Mucosa of rectum (tissue), 2 donors: ENCODE data around the gene JPH4.

Experiments used
- H3K27ac ChIP-seq, 2 donors: one replicate each; pipeline ENCODE4 v1.7.0; 2013; ENCODE audit warnings: inconsistent platforms in 2 of 2, low read depth in 2 of 2, low read length in 2 of 2
- H3K27me3 ChIP-seq, 2 donors: one replicate each; pipeline ENCODE4 v1.7.0; 2013; ENCODE audit warnings: low read length in 2 of 2; ENCODE audit not compliant: control insufficient read depth in 2 of 2, insufficient read depth in 2 of 2
- H3K36me3 ChIP-seq, 2 donors: one replicate each; pipeline ENCODE4 v1.7.0; 2013; ENCODE audit warnings: low read length in 2 of 2; ENCODE audit not compliant: control insufficient read depth in 2 of 2, insufficient read depth in 2 of 2
- H3K4me1 ChIP-seq, 2 donors: one replicate each; pipeline ENCODE4 v1.7.0; 2013; ENCODE audit warnings: low read length in 2 of 2, mild to moderate bottlenecking in 1 of 2; ENCODE audit not compliant: control insufficient read depth in 2 of 2, insufficient read depth in 2 of 2
- H3K4me3 ChIP-seq, 2 donors: one replicate each; pipeline ENCODE4 v1.7.0; 2013; ENCODE audit warnings: low read length in 2 of 2
- H3K9ac ChIP-seq, 2 donors: one replicate each; pipeline ENCODE4 v1.7.0; 2013; ENCODE audit warnings: low read length in 2 of 2, low read depth in 1 of 2, mild to moderate bottlenecking in 1 of 2
- H3K9me3 ChIP-seq, 2 donors: one replicate each; pipeline ENCODE4 v1.7.0; 2013; ENCODE audit warnings: low read length in 2 of 2; ENCODE audit not compliant: control insufficient read depth in 2 of 2
- donor health status: healthy.
- donor health status: Normal muscosa, but diverticular disease.

JPH4 gene

DNA sequence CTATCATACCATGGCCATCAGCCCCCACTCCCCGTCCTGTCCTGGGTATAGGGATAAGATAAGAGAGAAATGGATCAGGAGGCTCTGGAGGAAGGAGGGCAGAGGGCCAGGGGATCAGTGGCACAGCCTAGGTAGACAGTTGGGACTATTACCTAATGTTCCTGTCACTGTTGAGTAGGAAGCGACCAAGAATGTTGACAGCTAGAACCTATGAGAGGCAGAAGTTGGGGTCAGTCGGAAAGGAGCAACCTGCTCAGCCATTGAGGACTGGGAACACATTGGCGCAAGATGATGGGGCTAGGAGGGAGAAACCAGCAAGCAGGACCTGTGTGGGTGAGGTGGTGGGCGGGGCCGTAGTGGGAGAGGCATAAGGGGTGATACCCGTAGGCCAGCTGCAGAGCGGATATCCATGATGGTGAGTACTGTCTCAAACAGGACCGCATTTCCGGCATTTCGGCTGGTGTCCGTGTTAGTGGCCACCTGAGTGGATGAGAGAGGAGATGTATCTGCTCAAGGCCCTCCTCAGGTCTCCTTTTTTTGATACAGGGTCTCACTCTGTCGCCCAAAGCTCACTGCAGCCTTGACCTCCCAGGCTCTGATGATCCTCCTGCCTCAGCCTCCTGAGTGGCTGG is 14.3 kb downstream of the JPH4 start:
- Histone ChIP-seq H3K27me3 (no peaks in the 10 kb centered on the region), H3K36me3 (peaks cover 42 to 61% of the 10 kb centered on the region in 2 donors), H3K4me3 (no peak overlapping the region), H3K9me3 (no peaks in the 10 kb centered on the region), H3K27ac (no peak overlapping the region), H3K9ac (no peak overlapping the region), H3K4me1 (peaks cover 12 to 13% of the 10 kb centered on the region in 2 donors)

DNA sequence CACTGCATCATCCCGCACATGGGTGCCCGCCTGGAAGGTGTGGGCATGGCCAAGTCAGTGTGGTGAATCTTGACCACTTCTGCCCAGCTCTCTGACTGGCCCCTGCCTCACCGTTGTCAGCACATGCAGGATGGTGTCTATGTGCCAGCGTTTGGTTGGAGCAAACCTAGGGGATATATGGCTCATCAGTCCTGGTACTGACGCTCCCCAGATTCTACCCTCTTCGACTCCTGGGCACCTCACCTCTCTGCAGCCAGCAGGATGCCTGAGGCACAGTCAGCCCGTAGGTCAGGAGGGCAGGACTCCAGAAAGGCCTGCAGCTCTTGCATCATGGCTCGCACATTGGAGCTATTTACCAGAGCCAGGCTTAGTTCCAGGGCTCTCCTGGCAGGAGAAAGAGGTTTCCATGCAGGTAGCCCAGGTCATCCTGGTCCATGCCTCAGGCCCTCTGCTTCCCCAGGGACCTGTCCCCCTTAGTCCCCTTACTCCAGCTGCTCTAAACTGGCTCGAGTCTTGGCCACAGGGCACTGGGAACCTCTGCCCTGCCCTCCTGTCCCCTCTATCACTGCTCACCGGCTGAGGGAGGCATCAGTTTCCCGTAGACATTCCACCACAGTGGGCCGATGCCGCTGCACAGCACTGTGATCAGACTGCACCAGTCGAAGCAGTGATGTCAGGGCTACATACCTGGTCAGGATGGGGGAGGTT is 15.0 kb downstream of the JPH4 start:
- H3K9ac ChIP-seq: no peak overlapping the region
- no peak overlapping the region for H3K4me3 ChIP-seq

DNA sequence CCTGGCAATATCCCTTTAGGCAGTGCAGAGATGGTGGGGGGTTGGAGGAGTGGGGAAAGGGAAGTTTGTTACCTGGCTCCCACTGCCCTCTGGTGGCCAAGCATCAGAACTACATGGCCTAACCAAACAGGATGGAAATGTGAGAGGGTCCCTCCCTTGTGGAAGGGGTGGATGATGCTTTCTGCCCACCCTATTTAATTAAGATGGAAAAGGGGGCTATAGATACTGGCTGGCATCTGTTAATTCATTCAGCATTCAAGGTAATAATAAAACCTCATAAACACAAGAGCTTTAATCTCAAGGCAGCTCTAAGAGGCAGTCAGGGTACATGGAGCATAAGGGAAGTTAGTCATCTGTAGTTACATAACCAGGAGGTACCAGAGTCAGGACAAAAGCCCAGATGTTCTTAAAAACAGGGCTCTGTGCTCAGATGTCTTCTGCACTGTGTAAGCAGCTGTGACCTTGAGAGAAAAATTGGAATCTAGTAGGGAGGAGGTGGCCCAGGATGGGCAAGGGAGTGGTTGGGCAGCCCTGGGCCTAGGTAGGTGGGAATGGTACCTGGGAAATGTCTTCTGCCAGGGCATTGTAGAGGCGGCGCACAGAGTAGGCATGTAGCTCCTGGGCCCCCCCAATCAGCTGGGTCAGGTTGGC is 15.6 kb downstream of the JPH4 start:
- Histone ChIP-seq H3K27ac (no peak overlapping the region), H3K9ac (no peak overlapping the region), H3K4me1 (peaks cover 8% of the 10 kb centered on the region in 2 donors), H3K36me3 (peaks cover 46 to 69% of the 10 kb centered on the region in 2 donors), H3K9me3 (no peaks in the 10 kb centered on the region), H3K27me3 (no peaks in the 10 kb centered on the region), H3K4me3 (no peak overlapping the region)

More for the DNA sequence above, 15.0 kb downstream of the JPH4 start:
- Histone ChIP-seq H3K27ac (no peak overlapping the region), H3K4me1 (peaks cover 12% of the 10 kb centered on the region in 2 donors), H3K36me3 (peaks cover 46 to 67% of the 10 kb centered on the region in 2 donors), H3K9me3 (no peaks in the 10 kb centered on the region), H3K27me3 (no peaks in the 10 kb centered on the region)

DNA sequence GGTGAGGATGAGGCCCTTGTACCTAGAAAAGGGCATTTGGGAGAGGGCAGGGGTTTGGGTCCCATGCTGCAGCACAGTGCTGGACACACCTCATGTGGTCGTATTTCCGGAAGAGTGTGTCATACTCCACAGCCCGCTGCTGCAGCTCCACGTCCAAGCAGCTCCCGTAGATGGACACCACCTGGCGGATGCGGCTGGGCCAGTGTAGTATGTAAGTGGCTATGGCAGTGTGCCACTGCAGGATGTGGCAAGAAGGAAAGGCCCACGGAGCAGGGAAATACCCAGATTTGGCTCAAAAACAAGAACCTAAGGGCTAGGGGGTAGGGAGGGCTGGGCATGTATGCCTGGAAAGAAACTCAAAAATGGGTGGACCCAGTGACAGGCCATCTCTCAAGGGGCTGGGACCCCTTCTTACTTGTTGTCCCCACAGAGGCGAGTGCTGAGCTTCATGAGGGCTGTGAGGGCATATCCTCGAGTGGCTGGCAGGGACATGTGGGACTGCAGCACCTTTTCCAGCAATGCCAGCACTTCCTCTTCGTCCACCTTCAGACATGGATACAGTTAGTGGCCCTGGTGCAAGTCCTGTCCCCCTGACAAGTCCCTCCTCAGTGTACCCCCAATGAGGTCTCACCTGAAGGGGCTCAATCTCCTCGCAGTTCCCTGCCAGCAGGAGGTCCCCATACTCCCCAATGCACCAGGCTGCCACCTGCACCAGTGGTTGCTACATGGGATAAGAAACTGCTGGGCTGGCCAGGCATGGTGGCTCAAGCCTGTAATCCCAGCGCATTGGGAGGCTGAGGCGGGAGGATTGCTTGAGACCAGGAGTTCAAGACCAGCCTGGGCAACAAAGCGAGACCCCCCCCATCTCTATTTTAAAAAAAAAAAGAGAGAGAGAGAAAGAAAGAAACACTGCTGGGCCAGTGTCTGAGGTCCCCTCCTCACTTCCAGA is 16.4 kb downstream of the JPH4 start:
- Histone ChIP-seq H3K36me3 (peaks cover 46 to 69% of the 10 kb centered on the region in 2 donors), H3K27ac (no peak overlapping the region)

DNA sequence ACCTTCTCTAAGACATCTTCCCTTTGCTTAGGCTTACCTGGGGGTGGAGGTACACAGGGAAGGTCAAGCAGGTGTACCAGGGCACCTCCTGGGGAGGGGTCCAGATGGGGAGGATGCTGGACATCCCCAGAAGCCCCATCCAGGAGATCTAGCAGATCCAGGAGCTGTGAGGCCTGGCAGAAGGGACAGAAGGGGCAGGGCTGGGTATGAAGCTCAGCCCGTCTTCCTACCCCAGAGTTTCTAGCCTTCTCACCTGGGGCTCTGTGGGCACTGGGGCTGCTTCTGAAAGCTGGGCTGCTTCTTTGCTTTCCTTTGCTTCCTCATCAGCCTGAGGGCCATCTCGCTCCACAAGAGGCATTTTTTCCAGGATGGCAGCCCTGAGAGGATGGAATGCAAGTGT is 17.3 kb downstream of the JPH4 start:
- H3K36me3 ChIP-seq: peaks cover 46 to 69% of the 10 kb centered on the region in 2 donors
- H3K9ac ChIP-seq: no peak overlapping the region
- no peak overlapping the region for H3K27ac ChIP-seq
- no peaks in the 10 kb centered on the region for H3K9me3 ChIP-seq
- H3K4me3 ChIP-seq: no peak overlapping the region
- peaks cover 8 to 11% of the 10 kb centered on the region in 2 donors for H3K4me1 ChIP-seq
- no peaks in the 10 kb centered on the region for H3K27me3 ChIP-seq

More for the DNA sequence above, 16.4 kb downstream of the JPH4 start:
- Histone ChIP-seq H3K9me3 (no peaks in the 10 kb centered on the region), H3K27me3 (no peaks in the 10 kb centered on the region), H3K4me3 (no peak overlapping the region), H3K9ac (no peak overlapping the region), H3K4me1 (peaks cover 8% of the 10 kb centered on the region in 2 donors)

DNA sequence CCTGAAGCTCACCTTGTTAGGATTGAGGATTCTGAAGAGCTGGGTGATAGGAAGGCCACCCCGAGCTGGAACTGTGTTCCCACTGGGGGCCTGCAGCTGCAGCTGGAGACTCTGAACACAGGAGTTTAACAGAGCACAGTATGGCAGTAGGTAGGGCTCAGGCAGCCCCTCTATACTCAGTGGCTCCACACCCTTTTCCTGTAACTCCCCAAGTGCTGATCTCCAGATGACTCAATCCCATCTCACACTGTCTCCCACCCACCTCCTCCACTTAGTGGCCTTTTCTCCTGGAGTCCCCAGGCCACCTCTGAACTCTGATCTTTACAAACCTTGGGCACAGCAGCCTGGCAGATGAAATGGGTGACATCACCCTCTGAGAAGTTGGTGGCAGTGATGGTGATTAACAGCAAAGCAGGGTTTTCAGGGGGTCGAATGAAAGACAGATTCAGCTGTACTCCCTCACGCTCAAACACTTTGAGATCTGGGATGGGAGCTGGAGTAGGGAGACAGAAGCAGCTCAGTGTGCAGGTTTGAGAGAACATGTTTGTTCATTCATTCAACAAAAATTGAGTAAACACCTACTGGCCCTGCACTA is 18.6 kb downstream of the JPH4 start:
- peaks cover 8 to 9% of the 10 kb centered on the region in 2 donors for H3K4me1 ChIP-seq
- H3K9ac ChIP-seq: no peak overlapping the region
- peaks cover 44 to 57% of the 10 kb centered on the region in 2 donors for H3K36me3 ChIP-seq
- H3K4me3 ChIP-seq: no peak overlapping the region
- no peaks in the 10 kb centered on the region for H3K9me3 ChIP-seq
- H3K27ac ChIP-seq: no peak overlapping the region
- H3K27me3 ChIP-seq: no peaks in the 10 kb centered on the region

DNA sequence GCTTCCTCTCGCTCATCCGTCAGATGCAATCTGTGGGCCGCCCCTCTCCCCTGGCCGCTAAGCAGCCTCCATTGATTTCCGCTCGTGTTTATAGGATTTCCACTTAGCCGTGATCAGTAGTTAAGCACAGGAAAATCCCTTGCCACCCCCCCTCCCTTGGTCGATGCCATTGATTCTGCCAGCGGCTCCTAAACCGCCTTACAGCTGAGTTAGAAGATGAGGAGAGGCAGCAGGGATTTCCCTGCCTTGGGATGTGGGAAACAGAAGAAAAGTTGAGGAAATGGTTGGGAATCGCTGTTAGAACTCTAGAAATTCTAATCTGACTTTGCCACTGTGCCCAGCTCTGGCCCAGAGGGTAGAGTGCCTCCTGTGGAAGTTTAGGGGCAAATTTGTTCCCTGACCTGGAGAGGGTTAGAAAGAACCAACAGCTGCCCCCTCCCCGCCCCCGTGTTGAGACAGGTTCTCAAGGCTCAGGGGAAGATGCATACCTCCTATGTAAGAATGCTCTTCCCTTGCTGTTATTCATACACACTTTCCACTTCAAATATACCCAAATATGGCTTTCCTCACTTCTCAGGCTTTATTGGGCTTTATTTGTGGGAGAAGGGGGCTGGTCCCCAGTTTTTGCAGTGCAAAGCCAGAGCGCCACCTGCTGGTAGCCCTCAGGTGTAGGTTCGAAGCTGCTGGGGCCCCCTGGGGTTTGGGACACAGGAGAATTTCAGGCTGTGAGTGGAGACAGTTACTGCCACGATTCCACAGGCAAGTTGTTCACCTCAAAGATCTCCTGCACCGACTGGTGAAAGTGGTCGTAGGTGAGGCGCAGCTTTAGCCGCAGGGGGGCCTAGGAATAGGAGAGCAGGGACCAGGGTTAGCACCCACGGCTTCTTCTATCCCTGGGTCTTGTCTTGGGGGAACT is 19.3 kb downstream of the JPH4 start:
- no peak overlapping the region for H3K4me3 ChIP-seq
- no peak overlapping the region for H3K27ac ChIP-seq
- peaks cover 37 to 50% of the 10 kb centered on the region in 2 donors for H3K36me3 ChIP-seq

DNA sequence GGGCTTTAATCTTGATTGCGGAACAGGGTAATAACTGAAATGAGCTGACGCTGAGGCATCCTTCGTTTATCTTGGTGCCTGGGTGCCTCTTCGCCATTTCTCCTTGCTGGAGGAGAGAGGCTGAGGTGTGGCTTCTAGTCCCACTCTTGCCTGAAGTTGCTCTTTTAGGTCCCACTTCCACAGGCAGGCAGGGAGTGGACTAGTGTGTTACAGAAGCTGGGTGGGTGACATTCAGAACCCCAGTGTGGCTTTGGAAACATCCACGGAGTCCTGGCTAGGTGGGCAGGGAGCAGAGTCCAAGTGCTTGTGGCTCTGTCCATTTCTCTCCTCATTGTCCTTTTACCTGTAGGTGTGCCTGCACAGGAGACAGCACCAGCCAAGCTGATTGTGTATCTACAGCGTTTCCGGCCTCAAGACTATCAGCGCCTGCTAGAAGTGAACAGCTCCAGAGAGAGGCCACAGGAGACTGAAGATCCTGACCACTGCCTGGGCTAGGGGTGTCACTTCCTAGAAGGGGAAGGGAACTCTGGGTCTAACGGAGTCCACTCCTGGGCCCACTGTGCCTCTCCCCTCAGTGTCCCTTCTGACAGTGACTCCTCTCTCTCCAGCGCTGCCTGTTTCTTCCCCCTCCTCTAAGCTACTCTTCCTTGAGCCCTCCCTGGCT is 20.1 kb downstream of the JPH4 start:
- Histone ChIP-seq H3K9ac (no peak overlapping the region), H3K36me3 (peaks cover 32 to 43% of the 10 kb centered on the region in 2 donors), H3K9me3 (no peaks in the 10 kb centered on the region), H3K4me3 (no peak overlapping the region), H3K27ac (no peak overlapping the region), H3K4me1 (peaks cover 8 to 9% of the 10 kb centered on the region in 2 donors), H3K27me3 (no peaks in the 10 kb centered on the region)

More for the DNA sequence above, 19.3 kb downstream of the JPH4 start:
- H3K4me1 ChIP-seq: peaks cover 8 to 9% of the 10 kb centered on the region in 2 donors
- no peak overlapping the region for H3K9ac ChIP-seq
- no peaks in the 10 kb centered on the region for H3K9me3 ChIP-seq
- no peaks in the 10 kb centered on the region for H3K27me3 ChIP-seq
